Upper lobe of right lung (tissue), 1 donor: ENCODE results near the gene NPTXR. TPM values are rescaled to one million over a fixed set of nuclear protein-coding genes. Genes with fewer than 3 reads are reported as not detected.

Experiments used
- ATAC-seq: fragments of 200-7000 bp; cut with Tn5 transposase; one replicate; pipeline ENCODE4 v1.9.1; 2020; ENCODE audit warnings: mild to moderate bottlenecking, moderate library complexity
- DNase-seq: peaks from one replicate; pipeline ENCODE4 v3.0.0-alpha.2; 2020
- H3K27ac ChIP-seq: fragments of 200-600 bp; one replicate; pipeline ENCODE4 v1.8.0; 2022
- H3K27me3 ChIP-seq: fragments of 200-600 bp; one replicate; pipeline ENCODE4 v1.8.0; 2022; ENCODE audit warnings: mild to moderate bottlenecking
- H3K36me3 ChIP-seq: fragments of 200-600 bp; one replicate; pipeline ENCODE4 v1.8.0; 2022
- H3K4me1 ChIP-seq: fragments of 200-600 bp; one replicate; pipeline ENCODE4 v1.8.0; 2022
- H3K4me3 ChIP-seq: fragments of 200-600 bp; one replicate; pipeline ENCODE4 v1.8.0; 2022; ENCODE audit warnings: mild to moderate bottlenecking
- H3K9me3 ChIP-seq: fragments of 200-600 bp; one replicate; pipeline ENCODE4 v1.8.0; 2022
- intact Hi-C: fragments of 100-400 bp; cut with DNase I; formaldehyde crosslinking; loops from one replicate; pipeline ENCODE4 v1.11.0; 2022
- total RNA-seq: library from RNA; stranded (reverse); fragmentation: NEBNext Ultra II Directional; extraction: Animal tissue kit (Norgen Biotek cat#: 25700); gene quantifications from one replicate; pipeline ENCODE4 v1.2.1, GENCODE V29; 2021
- TF ChIP-seq, protein P1 (sequence below): fragments of 200-600 bp; IDR thresholded peaks from one replicate; pipeline ENCODE4 v1.8.0; 2022; ENCODE audit warnings: antibody characterized with exemption
- donor health status: DM: no; HTN: yes; CAD: no; lungs with severe emphysema.

NPTXR gene
- total RNA-seq, 1 donor from 2014 or later = 6.3 TPM

DNA sequence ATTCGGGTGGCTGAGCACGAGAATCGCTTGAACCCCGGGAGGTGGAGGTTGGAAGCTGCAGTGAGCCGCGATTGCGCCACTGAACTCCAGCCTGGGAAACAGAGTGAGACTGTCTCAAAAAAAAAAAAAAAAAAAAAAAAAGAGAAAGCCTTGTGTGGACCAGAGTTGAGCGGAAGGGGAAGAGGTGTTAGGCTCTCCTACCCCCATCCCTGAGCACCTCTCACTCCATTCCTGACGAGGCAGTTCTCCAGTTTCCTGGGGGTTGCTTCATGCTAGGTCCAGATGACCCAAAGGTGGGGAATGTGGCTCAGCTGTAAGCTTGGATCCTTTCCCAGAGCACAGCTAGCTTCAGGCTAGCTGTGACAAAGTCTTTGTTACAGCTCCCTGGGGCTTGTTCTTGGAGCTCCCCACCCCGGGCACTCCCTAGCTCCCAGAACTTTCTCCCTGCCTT, 41.1 kb downstream of the NPTXR start:
- Histone ChIP-seq H3K4me3 (no peak overlapping the region), H3K9me3 (no peaks in the 10 kb centered on the region), H3K27ac (no peak overlapping the region), H3K4me1 (no peaks in the 10 kb centered on the region), H3K36me3 (no peaks in the 10 kb centered on the region), H3K27me3 (peaks cover 16% of the 10 kb centered on the region)
- TF ChIP-seq, protein P1, sequence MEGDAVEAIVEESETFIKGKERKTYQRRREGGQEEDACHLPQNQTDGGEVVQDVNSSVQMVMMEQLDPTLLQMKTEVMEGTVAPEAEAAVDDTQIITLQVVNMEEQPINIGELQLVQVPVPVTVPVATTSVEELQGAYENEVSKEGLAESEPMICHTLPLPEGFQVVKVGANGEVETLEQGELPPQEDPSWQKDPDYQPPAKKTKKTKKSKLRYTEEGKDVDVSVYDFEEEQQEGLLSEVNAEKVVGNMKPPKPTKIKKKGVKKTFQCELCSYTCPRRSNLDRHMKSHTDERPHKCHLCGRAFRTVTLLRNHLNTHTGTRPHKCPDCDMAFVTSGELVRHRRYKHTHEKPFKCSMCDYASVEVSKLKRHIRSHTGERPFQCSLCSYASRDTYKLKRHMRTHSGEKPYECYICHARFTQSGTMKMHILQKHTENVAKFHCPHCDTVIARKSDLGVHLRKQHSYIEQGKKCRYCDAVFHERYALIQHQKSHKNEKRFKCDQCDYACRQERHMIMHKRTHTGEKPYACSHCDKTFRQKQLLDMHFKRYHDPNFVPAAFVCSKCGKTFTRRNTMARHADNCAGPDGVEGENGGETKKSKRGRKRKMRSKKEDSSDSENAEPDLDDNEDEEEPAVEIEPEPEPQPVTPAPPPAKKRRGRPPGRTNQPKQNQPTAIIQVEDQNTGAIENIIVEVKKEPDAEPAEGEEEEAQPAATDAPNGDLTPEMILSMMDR = no peak
- intact Hi-C loops = no loop called here
- ATAC-seq = peak; percentile 85
- no peak for DNase-seq

DNA sequence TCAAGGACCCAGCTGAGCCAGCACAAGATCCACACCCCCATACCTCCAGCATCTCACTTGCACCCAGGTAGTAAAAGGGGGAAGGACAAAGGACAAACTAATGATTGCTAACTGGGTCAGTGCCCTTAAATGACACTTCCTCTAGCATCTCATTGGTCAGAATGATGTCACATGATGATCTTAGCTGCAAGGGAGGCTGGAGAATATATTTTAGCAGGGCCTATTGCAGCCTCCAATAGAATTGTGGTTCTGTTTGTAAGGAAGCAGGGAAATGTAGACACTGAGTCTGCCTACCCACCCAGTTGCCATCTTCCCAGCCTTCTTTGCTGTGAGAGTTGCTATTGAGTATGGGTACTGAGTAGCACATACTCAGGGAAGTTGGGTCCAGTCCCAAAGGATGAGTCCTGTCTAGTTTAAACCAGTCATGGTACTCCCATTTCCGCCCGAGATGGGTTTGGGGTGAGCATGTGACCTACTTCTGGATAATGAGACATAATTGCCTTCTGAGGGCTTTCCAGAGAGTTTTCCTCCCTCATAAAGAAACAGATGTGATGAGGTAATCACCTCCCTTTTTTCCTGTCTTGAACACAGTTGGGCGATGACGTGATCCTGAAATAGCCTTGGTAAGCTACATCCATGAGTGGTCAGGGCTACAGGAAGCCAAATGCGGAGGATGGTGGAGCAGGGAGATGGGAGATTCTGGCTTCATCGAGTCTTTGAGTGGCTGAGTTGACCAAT, 44.4 kb downstream of the NPTXR start:
- DNase-seq (no peak), ATAC-seq (no peak)
- Histone ChIP-seq H3K27ac (no peak overlapping the region), H3K4me1 (peaks cover 1% of the 10 kb centered on the region), H3K36me3 (no peaks in the 10 kb centered on the region), H3K27me3 (peaks cover 18% of the 10 kb centered on the region), H3K9me3 (no peaks in the 10 kb centered on the region), H3K4me3 (no peak overlapping the region)
- TF ChIP-seq, protein P1 = no peak
- intact Hi-C loops = no loop called here

DNA sequence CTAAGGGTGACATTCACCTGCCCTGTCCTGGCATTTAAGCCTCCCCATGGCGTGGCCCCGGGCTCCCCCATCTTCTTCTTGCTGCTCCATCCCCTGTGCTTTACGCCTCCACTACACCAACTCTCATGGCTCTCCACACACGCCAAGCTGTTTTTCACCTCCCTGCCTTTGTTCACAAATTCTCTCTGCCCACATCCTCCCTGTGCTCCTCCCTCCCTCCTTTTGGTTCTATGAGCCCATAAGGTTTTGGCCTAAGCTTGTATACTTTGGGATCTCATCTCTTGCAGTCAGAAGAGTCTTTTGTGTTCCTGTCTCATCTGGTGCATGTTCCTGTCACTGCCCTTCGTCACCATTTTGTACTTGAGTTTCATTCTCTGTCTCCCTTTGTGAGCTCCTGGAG, 45.3 kb downstream of the NPTXR start:
- Histone ChIP-seq H3K9me3 (no peaks in the 10 kb centered on the region), H3K27ac (no peak overlapping the region), H3K36me3 (no peaks in the 10 kb centered on the region), H3K4me1 (peaks cover 4% of the 10 kb centered on the region), H3K4me3 (no peak overlapping the region), H3K27me3 (peaks cover 18% of the 10 kb centered on the region)
- intact Hi-C loops = no loop called here
- ATAC-seq = no peak
- DNase-seq = no peak
- TF ChIP-seq, protein P1 = no peak

DNA sequence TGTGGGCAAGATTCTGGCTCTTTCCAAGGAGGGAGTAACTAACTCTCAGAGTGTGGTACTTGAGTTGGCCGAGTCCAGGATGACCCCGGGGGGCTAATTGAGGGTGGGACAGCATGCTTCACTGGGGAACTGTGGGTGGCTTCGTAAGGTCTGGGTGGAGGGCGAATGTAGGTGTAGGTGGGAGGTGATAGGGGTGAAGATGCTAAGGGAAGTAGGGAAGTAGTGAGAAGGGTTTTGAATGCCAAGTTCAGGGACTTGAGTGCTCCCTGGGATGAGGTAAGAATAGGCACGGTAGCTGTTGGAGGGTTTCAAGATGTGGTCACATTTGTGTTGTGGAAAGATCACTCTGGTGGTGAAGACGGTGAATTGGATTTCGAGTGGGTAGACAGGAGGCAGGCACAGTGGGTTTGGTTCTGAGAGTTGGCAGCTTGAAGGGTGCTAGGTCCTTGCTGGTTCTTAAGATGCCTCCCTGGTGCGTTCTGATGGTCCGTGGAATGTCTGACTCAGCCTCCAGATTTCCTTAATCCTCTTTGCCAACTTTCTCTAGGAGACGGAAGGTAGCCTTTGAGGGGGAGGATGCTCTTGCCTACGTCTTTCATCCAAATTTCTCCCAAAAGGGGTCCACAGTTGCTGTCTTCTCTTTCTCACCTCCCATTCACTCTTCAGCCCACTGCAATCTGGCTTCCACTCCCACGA, 47.4 kb downstream of the NPTXR start:
- no peak for DNase-seq
- Histone ChIP-seq H3K4me1 (peaks cover 14% of the 10 kb centered on the region), H3K4me3 (no peak overlapping the region), H3K9me3 (no peaks in the 10 kb centered on the region), H3K36me3 (no peaks in the 10 kb centered on the region), H3K27ac (no peak overlapping the region), H3K27me3 (peaks cover 18% of the 10 kb centered on the region)
- no peak for ATAC-seq
- TF ChIP-seq, protein P1 = no peak
- intact Hi-C loops = no loop called here

DNA sequence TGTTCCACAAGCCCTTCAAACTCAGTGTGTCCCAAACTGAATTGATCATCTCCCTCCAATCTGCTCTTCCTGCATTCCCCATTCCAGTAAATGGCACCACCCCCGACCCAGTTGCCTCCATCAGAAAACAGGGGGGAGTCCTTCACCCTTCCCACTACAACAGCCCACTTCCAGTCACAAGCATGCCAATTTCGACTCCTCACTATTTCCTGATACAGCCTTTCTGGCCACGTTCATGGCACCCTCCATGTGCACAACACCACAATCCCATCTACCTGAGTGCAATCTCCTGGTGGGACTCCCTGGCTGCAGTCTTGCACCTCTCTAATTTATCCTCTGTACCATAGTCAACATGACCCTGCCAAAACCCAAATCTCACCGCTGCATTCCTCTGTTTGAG, 48.3 kb downstream of the NPTXR start:
- TF ChIP-seq, protein P1 = no peak
- Histone ChIP-seq H3K4me3 (no peak overlapping the region), H3K27ac (no peak overlapping the region), H3K27me3 (peaks cover 10% of the 10 kb centered on the region), H3K36me3 (peaks cover 3% of the 10 kb centered on the region), H3K4me1 (peaks cover 14% of the 10 kb centered on the region), H3K9me3 (no peaks in the 10 kb centered on the region)
- intact Hi-C loops = no loop called here
- DNase-seq = no peak
- no peak for ATAC-seq
